GM23248 (cell line): ENCODE results near the gene PDE3B. TPM values are rescaled to one million over a fixed set of nuclear protein-coding genes. Genes with fewer than 3 reads are reported as not detected.

Source experiments
- DNase-seq: peaks from one replicate; pipeline ENCODE4 v3.0.0-alpha.2; 2015
- H2AFZ ChIP-seq: fragments of 200-600 bp; sonication (generic); 2 replicates; pipeline ENCODE4 v1.6.1; 2016; ENCODE audit warnings: antibody characterized with exemption
- H3F3A ChIP-seq: fragments of 200-600 bp; sonication (generic); 2 replicates; pipeline ENCODE4 v1.6.1; 2016; ENCODE audit warnings: mild to moderate bottlenecking, antibody characterized with exemption, mixed run types; ENCODE audit not compliant: insufficient read depth
- H3K27ac ChIP-seq: fragments of 200-600 bp; sonication (generic); 2 replicates; pipeline ENCODE4 v1.5.1; 2016; ENCODE audit warnings: mild to moderate bottlenecking
- H3K27me3 ChIP-seq: fragments of 200-600 bp; sonication (generic); replicated peaks from 2 replicates; pipeline ENCODE4 v1.6.1; 2016; ENCODE audit warnings: mild to moderate bottlenecking; ENCODE audit not compliant: insufficient read depth
- H3K36me3 ChIP-seq: fragments of 200-600 bp; sonication (generic); 2 replicates; pipeline ENCODE4 v1.6.1; 2016; ENCODE audit warnings: low read depth, mild to moderate bottlenecking
- H3K4me1 ChIP-seq: fragments of 200-600 bp; sonication (generic); 2 replicates; pipeline ENCODE4 v1.6.1; 2016; ENCODE audit warnings: mild to moderate bottlenecking; ENCODE audit not compliant: insufficient read depth
- H3K4me2 ChIP-seq: fragments of 200-600 bp; sonication (generic); one replicate; pipeline ENCODE4 v1.6.1; 2016; ENCODE audit warnings: mild to moderate bottlenecking; ENCODE audit not compliant: unreplicated experiment
- H3K4me3 ChIP-seq: fragments of 200-600 bp; sonication (generic); 2 replicates; pipeline ENCODE4 v1.5.1; 2016; ENCODE audit warnings: mild to moderate bottlenecking
- H3K79me2 ChIP-seq: fragments of 200-600 bp; sonication (generic); 2 replicates; pipeline ENCODE4 v1.6.1; 2016; ENCODE audit warnings: mild to moderate bottlenecking; ENCODE audit not compliant: insufficient read depth
- H3K9ac ChIP-seq: fragments of 200-600 bp; sonication (generic); 2 replicates; pipeline ENCODE4 v1.6.1; 2016; ENCODE audit warnings: mild to moderate bottlenecking
- H3K9me2 ChIP-seq: fragments of 200-600 bp; sonication (generic); 2 replicates; pipeline ENCODE4 v1.6.1; 2016; ENCODE audit warnings: mixed run types, mild to moderate bottlenecking, moderate library complexity; ENCODE audit not compliant: insufficient read depth
- H3K9me3 ChIP-seq: fragments of 200-600 bp; sonication (generic); one replicate; pipeline ENCODE4 v1.6.1; 2017; ENCODE audit warnings: low read depth
- H4K20me1 ChIP-seq: fragments of 200-600 bp; sonication (generic); 2 replicates; pipeline ENCODE4 v1.6.0; 2016; ENCODE audit not compliant: insufficient read depth
- EZH2 ChIP-seq: fragments of 200-600 bp; sonication (generic); IDR thresholded peaks from 2 replicates; pipeline ENCODE4 v1.6.1; 2018; ENCODE audit warnings: antibody characterized with exemption, mild to moderate bottlenecking; ENCODE audit not compliant: insufficient read depth, poor library complexity, severe bottlenecking
- EZH2phosphoT487 ChIP-seq: fragments of 200-600 bp; sonication (generic); IDR thresholded peaks from 2 replicates; pipeline ENCODE4 v1.6.1; 2018; ENCODE audit warnings: antibody characterized with exemption, moderate library complexity, mild to moderate bottlenecking, low read depth; ENCODE audit not compliant: insufficient read depth
- WGBS, 2 experiments: methylation state at CpG; one replicate each; pipeline ENCODE4 v1.1.6; 2015 to 2017; ENCODE audit warnings: low lambda C conversion rate in 2 of 2, low coverage in 1 of 2; ENCODE audit errors: missing lambda C conversion rate in 2 of 2; 5-methylcytosine and 5-hydroxymethylcytosine counted together
- in situ Hi-C: fragments of 300-500 bp; cut with MboI; formaldehyde crosslinking; loops from 2 replicates; pipeline ENCODE4 v1.15.0; 2020
- polyA plus RNA-seq: library from polyadenylated mRNA; unstranded; fragments of >200 nt; fragmentation: Nextera tagmentation; extraction: Ambion mirVana; gene quantifications from 2 replicates; pipeline ENCODE4 v1.2.1, GENCODE V29; 2016
- total RNA-seq: library from RNA; depleted of rRNA; stranded (reverse); fragments of >200 nt; shearing (Covaris generic); gene quantifications from 2 replicates; pipeline ENCODE4 v1.2.3, GENCODE V29; 2014

PDE3B gene
- total and polyA plus RNA-seq, 2 experiments from 2014 or later, result not detected

- Histone ChIP-seq H3K4me2 (no peak overlapping the region), H3K9ac (no peak overlapping the region), H4K20me1 (no peaks in the 10 kb centered on the region), H3F3A (peaks cover 13% of the 10 kb centered on the region), H3K27ac (no peak overlapping the region), H3K9me2 (no peaks in the 10 kb centered on the region), H3K4me1 (0 out of 2 replicates have a peak, but pooled peaks cover 12% of the 10 kb centered on the region), H3K79me2 (no peaks in the 10 kb centered on the region), H3K4me3 (no peak overlapping the region), H3K9me3 (no peaks in the 10 kb centered on the region), H3K36me3 (no peaks in the 10 kb centered on the region), H2AFZ (no peak overlapping the region), H3K27me3 (no peaks in the 10 kb centered on the region)
- in situ Hi-C loops, result no loop called here
- no peak for DNase-seq
- WGBS, 2 experiments, result 76 to 79% methylated on average over 4 of the region's 4 CpGs
- TF ChIP-seq EZH2phosphoT487, result no peak
- TF ChIP-seq EZH2, result no peak
These were observed 29.8 kb downstream of the PDE3B start for GRCh38 chr11:14673421-14673820.

GRCh38 chr11:14673824-14674405 is 30.3 kb downstream of the PDE3B start:
- in situ Hi-C loops, result no loop called here
- Histone ChIP-seq H3K4me3 (no peak overlapping the region), H2AFZ (no peak overlapping the region), H3K4me2 (no peak overlapping the region), H3K9ac (no peak overlapping the region), H3K27me3 (no peaks in the 10 kb centered on the region), H3K9me2 (no peaks in the 10 kb centered on the region), H3K9me3 (no peaks in the 10 kb centered on the region), H3K36me3 (no peaks in the 10 kb centered on the region), H3K79me2 (no peaks in the 10 kb centered on the region), H3K27ac (no peak overlapping the region), H3F3A (peaks cover 13% of the 10 kb centered on the region), H3K4me1 (0 out of 2 replicates have a peak, but pooled peaks cover 12% of the 10 kb centered on the region), H4K20me1 (no peaks in the 10 kb centered on the region)
- TF ChIP-seq EZH2 (no peak), EZH2phosphoT487 (no peak)
- 46 to 49% methylated on average over 8 of the region's 8 CpGs for WGBS, 2 experiments
- peak; percentile 1 for DNase-seq

GRCh38 chr11:14676068-14676467 is 32.5 kb downstream of the PDE3B start:
- no peaks in the 10 kb centered on the region for H3K27me3 ChIP-seq
- no peak overlapping the region for H3K27ac ChIP-seq
- peaks cover 13% of the 10 kb centered on the region for H3F3A ChIP-seq
- H3K79me2 ChIP-seq, result no peaks in the 10 kb centered on the region
- H3K9me3 ChIP-seq, result no peaks in the 10 kb centered on the region
- no peaks in the 10 kb centered on the region for H3K9me2 ChIP-seq
- 0 out of 2 replicates have a peak, but pooled peaks cover 12% of the 10 kb centered on the region for H3K4me1 ChIP-seq
- WGBS, 2 experiments, result 74 to 82% methylated on average over 2 of the region's 2 CpGs
- H3K4me2 ChIP-seq, result no peak overlapping the region
- no peak overlapping the region for H3K4me3 ChIP-seq
- H3K9ac ChIP-seq, result no peak overlapping the region
- no peak for DNase-seq
- no peak overlapping the region for H2AFZ ChIP-seq
- in situ Hi-C loops, result no loop called here
- no peaks in the 10 kb centered on the region for H3K36me3 ChIP-seq
- TF ChIP-seq EZH2phosphoT487, result no peak
- no peak for TF ChIP-seq EZH2
- no peaks in the 10 kb centered on the region for H4K20me1 ChIP-seq

GRCh38 chr11:14677146-14677545 is 33.5 kb downstream of the PDE3B start:
- WGBS, 2 experiments, result 55% methylated on average over 2 of the region's 2 CpGs
- H3K36me3 ChIP-seq, result no peaks in the 10 kb centered on the region
- no peak overlapping the region for H3K9ac ChIP-seq
- H3K27ac ChIP-seq, result no peak overlapping the region
- H3K4me2 ChIP-seq, result no peak overlapping the region
- H3F3A ChIP-seq, result peaks cover 13% of the 10 kb centered on the region
- H3K79me2 ChIP-seq, result no peaks in the 10 kb centered on the region
- no peaks in the 10 kb centered on the region for H4K20me1 ChIP-seq
- 0 out of 2 replicates have a peak, but pooled peaks cover 12% of the 10 kb centered on the region for H3K4me1 ChIP-seq
- no peak overlapping the region for H3K4me3 ChIP-seq
- no peak overlapping the region for H2AFZ ChIP-seq
- H3K9me3 ChIP-seq, result no peaks in the 10 kb centered on the region
- no peaks in the 10 kb centered on the region for H3K27me3 ChIP-seq
- TF ChIP-seq EZH2phosphoT487 (no peak), EZH2 (no peak)
- H3K9me2 ChIP-seq, result no peaks in the 10 kb centered on the region
- no peak for DNase-seq
- in situ Hi-C loops, result no loop called here
